ENCODE measurements around the gene ADAM22. TPM values are rescaled to one million over a fixed set of nuclear protein-coding genes. Genes with fewer than 3 reads are reported as not detected.

Gene ADAM22
- total and polyA plus RNA-seq, 2 experiments from 2014 or later = 2.7 to 18.7 TPM

- Histone ChIP-seq H3K79me2 (replicated peaks; ENCODE audit: insufficient read depth) (no peaks in the 10 kb centered on the region), H3K27me3 (ENCODE audit: insufficient read depth) (no peaks in the 10 kb centered on the region), H3F3A (replicated peaks; ENCODE audit: low read depth) (no peaks in the 10 kb centered on the region), H3K4me3 (no peak overlapping the region), H3K27ac (ENCODE audit: low read depth) (no peak overlapping the region), H3K4me2 (no peak overlapping the region), H3K9me2 (ENCODE audit: insufficient read depth) (peaks cover 3% of the 10 kb centered on the region; the same call in 1 of the 2 replicates), H3K4me1 (ENCODE audit: insufficient read depth) (no peaks in the 10 kb centered on the region), H3K36me3 (ENCODE audit: insufficient read depth) (no peaks in the 10 kb centered on the region), H2AFZ (no peak overlapping the region), H4K20me1 (replicated peaks; ENCODE audit: insufficient read depth) (no peaks in the 10 kb centered on the region)
- no peak overlapping the region for H3K4me3 Mint-ChIP-seq
- ATAC-seq (no peak), DNase-seq (ENCODE audit: low spot score) (no peak)
- no peaks in the 10 kb centered on the region for H3K36me3 Mint-ChIP-seq (ENCODE audit: low read depth)
- no peaks in the 10 kb centered on the region; the same call in 2 of the 3 replicates for H3K9me3 Mint-ChIP-seq
- TF ChIP-seq NANOG (IDR thresholded peaks at IDR 0.05; ENCODE audit: borderline replicate concordance) (no peak), STAT1 (IDR thresholded peaks at IDR 0.05; ENCODE audit: unreplicated experiment) (no peak), POLR2AphosphoS5 (IDR thresholded peaks at IDR 0.05; ENCODE audit: low read depth) (no peak), EZH2phosphoT487 (IDR thresholded peaks at IDR 0.05; ENCODE audit: unreplicated experiment) (no peak), ZNF114 (CRISPR knock-in tag; IDR thresholded peaks at IDR 0.05) (no peak), REST (IDR thresholded peaks at IDR 0.05; ENCODE audit: unreplicated experiment) (no peak), EZH2 (IDR thresholded peaks at IDR 0.05; ENCODE audit: low read depth, unreplicated experiment) (no peak), ZNF462 (CRISPR knock-in tag; IDR thresholded peaks at IDR 0.05) (no peak), CREB1 (CRISPR knock-in tag; IDR thresholded peaks at IDR 0.05; ENCODE audit: low read depth) (no peak), JUNB (IDR thresholded peaks at IDR 0.05; ENCODE audit: unreplicated experiment) (no peak), CTCF (conservative IDR thresholded peaks at IDR 0.05; ENCODE audit: low read depth in 2 of 2) (no peak), ZNF331 (CRISPR knock-in tag; IDR thresholded peaks at IDR 0.05; ENCODE audit: low read depth) (no peak), ETS1 (IDR thresholded peaks at IDR 0.05) (no peak)
- no peaks in the 10 kb centered on the region for H3K27me3 Mint-ChIP-seq (ENCODE audit: insufficient read depth, low read depth, poor library complexity)
- no peak overlapping the region for H3K27ac Mint-ChIP-seq
- peaks cover 5% of the 10 kb centered on the region; the same call in 2 of the 3 replicates for H3K4me1 Mint-ChIP-seq
Measured at GRCh38 chr7:88041583-88041982, 107.5 kb downstream of the ADAM22 start.

All from GM23338 (cell line).